GM18505 (cell line): ENCODE measurements around the gene ARPC5.
A peak's percentile ranks its signal among the peaks of the same experiment; 100 is the strongest.

Experiments
- ATAC-seq: cut with Tn5 transposase; IDR thresholded peaks from one replicate; pipeline ENCODE4 v1.9.1; 2021; ENCODE audit not compliant: unreplicated experiment
- POLR2A ChIP-seq: IDR thresholded peaks from 4 replicates; pipeline ENCODE4 v1.6.1; 2011; ENCODE audit warnings: borderline replicate concordance; ENCODE audit not compliant: insufficient read depth, insufficient read length; ENCODE audit errors: extremely low read depth

ARPC5 gene

DNA sequence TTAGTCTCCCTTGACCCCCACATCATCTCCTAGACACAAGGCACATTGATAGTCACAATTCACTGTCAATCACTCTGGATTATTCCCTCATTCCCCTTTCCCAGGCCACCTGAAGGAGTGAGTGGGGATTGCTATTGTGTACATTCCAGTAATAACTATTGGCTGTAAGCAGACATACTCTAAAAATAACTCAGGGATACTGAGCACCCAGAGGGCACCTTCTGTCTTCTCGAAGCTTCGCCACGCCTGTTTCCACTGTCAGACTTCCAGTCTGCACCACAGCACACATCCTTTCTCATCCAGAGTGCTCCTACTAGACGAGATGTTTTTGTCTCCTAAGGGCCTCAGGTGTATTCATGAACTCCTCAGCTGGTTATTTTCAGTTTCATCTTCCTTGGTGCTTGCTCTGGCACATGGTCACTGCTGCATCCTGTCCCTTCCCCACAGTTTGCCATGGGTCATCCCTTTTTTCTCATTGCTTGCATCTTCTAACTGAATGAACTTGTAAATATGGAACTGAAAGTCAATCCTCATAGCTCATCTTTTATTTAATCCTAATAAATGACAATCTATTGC lies 18.4 kb upstream of the ARPC5 start:
- no peak for ATAC-seq
- TF ChIP-seq POLR2A, result no peak

DNA sequence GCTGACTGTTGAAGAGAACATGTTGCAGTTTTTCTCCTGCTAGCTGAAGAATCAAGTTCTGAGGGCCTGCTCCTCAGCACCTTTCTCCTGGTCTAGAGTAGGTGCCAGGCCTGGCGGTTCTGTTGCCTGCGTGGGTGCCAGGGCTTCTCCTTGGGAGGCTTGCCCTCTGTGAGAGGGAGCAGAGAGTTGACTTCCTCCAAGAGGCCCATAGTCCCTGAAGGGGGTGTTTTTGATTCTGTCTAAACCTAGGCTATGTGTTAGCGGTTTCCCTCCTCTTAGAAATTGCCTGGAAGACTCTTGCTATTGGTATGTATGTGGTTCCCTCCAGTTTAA lies 17.8 kb upstream of the ARPC5 start:
- no peak for ATAC-seq
- TF ChIP-seq POLR2A, result no peak

DNA sequence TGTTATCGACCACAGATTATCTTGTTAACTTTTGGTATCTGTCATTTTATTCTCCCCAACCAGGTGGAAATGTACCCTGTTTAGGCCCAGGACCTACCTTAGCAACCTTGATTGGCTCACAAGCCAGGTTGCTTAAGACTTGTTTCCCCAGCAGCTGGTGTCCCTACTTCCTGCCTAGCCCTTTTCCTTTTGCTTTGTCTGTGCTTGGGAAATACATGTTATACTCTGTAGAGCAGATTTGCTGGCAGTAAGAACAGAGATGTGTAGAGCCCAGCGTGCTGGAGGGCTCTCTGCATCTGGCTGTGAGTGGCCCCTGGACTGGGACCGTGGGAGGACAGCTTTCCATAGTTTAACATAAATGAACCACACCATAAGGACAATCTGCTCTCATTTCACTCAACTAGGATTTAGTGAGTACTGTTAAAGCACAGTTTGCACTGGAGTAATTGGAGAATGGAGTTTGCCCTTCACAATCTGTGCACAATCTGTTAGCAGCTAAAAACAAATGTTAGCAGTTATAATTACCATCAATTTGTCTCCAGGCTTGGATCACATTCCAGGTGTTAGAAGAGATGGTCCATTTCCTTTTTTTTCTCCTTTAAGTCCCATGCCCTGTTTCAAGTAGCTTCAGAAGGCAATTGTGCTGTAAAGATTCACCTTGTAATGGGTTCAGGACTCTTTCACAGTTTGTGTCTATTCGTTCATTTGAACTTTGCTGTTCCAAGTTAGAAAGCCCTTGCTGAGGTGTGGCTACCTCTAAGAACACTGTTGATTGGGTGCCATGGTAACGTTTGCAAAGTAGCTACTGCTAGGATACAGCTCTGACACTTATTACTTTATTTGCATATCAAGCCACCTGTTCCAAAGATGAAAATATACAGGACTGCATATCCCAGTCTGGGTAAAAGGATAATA lies 17.2 kb upstream of the ARPC5 start, which contains the start of gene APOBEC4:
Gene APOBEC4, minus strand, starts transcription at position 770 of the 915 bp plus-strand sequence. CDS start 4,535 bp downstream, outside the sequence.
- TF ChIP-seq POLR2A, result no peak
- ATAC-seq, result no peak

DNA sequence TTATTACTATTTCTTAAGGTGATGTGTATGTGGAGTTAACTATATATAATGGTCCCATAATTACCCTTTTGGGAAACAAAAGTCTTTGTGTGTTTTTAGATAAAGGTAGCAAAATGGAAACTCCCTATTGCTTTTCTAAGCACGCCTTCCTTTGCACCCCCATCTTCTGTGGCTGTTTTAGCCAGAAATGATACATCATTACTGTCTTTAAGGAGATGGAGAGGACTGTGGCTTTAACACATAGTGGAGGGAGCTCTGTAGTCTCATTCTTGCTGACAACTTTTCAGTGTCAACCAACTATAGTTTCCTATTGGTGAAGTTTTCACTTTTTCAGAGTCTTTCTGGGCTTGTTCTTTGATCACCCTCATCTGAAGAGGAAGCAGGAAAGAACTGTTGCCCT lies 16.5 kb upstream of the ARPC5 start:
- TF ChIP-seq POLR2A, result no peak
- no peak for ATAC-seq

DNA sequence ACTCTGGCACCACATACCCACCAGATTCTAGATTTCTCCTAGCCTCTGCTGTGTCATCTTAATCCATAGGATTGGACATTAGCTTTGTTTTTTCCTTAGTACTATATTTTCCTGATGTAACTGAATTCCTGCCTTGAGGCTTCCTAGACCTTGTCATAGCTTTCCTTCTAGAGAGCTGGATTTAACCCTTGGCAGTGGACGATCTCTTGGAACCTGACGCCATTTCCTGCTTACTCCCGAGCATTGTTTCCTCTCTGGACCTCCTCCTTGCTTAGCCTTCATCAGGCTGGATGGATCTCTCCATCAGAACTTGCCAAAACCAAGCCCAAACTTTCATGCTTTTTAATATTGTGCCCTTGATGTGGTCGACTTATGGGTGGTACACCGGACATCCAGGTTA lies 16.0 kb upstream of the ARPC5 start:
- no peak for TF ChIP-seq POLR2A

DNA sequence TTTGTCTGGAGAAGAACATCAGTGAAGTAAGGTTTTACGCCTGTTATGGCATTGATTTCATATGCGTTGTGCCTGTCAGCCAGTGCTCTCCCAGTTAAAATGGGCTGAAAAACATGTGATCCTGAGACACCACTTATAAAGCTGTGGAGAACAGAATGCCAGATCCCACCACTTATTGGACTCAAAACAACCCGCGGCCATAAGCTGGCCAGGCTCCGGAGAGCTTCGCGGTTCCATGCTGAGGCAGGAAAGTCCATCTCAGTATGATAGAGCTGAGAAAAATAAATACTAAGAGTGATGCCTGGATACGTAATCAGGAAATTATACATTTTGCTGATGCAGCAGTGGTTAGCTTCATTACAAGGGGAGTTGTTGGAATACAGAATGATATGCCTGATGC lies 12.5 kb upstream of the ARPC5 start:
- no peak for TF ChIP-seq POLR2A
- ATAC-seq, result no peak

More for the DNA sequence above, 16.0 kb upstream of the ARPC5 start:
- no peak for ATAC-seq

DNA sequence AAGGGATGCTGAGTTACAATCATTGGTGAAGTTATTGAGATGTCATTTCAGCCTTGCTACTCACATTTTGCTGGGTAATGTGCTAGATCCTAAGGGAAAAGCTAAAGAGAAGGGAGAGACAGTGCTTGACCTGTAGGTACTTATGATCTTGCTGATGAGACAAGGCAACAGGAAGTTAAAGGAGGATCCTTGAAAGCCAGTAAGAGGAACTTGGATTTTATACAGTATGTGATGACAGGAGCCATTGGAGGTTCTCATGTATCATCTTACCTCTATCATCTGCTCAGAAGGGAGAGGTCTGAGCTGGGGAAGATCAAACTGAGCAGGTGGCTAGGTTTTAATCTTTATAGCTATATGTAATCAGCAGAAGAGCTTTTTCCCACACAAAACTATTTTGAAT lies 11.2 kb upstream of the ARPC5 start:
- no peak for ATAC-seq
- no peak for TF ChIP-seq POLR2A

DNA sequence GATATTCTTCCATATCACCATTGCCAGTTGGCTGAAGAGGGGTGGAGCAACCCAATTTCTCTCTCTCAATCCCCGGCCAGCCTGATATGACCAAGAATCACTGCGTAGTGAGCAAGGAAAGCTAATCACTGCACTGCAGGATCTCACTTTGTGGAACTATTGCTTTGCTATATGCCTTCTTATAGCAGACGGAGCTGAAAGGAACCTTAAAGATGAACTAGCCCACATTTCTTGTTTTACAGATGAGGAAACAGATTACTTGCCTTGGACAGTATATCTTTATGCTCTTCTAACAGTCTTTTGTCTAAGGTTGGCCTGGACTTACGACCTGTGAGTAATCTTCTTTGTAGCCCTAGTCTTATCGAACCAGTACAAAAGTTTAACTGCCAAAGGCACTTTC lies 9.9 kb upstream of the ARPC5 start:
- TF ChIP-seq POLR2A, result no peak
- no peak for ATAC-seq

DNA sequence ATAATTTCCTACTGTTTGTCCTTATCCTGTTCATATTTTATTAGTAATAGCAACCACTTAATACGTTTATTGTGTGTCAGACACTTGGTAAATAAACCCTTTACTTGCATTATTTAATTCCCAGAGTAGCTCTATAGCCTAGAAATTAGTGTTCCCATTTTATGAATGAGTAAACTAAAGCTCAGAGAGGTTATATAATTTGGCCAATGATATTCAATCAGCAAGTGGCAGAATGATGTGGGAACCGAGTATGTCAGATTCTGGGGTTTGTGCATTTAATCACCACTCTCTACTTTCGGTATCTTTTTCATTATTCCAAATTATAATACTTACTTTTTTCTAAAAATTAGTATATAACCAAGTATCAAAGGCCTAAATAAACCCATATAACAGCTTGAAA lies 6.6 kb upstream of the ARPC5 start:
- TF ChIP-seq POLR2A, result no peak
- no peak for ATAC-seq

DNA sequence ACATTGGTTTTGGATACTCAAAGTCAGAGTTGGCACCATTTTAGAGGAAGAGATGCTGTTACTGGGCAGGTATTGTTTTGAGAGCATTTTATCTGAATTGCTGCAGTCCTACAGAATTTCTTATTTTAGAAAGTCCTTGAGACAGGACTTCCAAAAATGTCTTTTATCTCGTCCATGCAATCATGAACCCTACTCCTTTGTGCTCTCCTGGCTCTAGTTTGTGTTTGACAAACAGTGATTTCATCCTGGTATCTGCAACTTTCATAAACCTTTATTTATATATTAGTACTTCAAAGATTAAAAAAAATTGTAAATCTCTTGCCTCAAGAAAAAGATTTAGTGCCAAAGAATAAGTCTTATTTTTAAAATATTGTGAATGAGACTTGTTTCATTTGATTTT lies 4.6 kb upstream of the ARPC5 start:
- no peak for ATAC-seq
- no peak for TF ChIP-seq POLR2A

DNA sequence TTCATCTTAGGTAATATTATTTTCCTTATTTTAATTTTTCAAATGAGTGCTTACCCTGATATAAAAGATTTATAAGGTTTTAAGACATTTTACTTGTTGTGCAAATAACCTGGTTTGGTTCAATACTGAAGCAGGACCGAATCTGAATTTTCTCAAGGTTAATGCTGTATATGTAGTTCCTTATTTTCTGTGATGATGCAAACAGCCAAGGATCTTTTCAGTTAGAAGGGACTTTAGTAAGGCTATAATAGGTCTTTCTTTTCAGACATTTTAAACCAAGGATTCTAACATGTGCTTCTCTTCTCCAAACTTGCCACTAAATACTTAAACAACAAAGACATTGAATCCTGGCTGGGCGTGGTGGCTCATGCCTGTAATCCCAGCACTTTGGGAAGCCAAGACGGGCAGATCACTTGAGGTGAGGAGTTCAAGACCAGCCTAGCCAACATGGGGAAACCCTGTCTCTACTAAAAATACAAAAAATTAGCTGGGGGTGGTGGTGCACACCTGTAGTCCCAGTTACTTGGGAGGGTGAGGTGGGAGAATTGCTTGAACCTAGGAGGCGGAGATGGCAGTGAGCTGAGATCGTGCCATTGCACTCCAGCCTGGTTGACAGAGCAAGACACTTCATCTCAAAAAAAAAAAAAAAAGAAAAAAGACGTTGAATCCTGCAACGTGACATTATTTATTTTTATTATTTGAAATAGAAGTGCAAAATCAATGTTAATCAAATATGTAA lies 3.2 kb upstream of the ARPC5 start:
- no peak for ATAC-seq
- TF ChIP-seq POLR2A, result no peak

DNA sequence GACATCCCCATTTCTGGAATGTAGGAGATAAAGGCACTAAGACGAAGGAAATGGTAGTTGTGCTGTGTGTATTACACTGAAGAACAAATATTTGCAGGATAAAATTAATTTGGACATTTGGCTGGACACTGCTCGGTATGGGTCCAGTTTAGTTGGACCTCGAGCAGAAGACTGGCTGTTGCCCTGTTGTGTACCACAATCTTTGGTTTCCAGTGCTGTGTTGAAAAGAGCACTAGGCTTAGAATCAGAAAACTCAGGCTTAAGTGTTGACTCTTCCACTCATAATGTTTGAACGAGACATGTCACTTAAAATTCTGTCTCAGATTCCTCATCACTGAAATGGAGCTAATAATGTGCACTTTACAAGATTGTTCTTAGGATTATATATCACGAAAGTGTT lies 1.2 kb upstream of the ARPC5 start:
- TF ChIP-seq POLR2A, result no peak
- ATAC-seq, result no peak

DNA sequence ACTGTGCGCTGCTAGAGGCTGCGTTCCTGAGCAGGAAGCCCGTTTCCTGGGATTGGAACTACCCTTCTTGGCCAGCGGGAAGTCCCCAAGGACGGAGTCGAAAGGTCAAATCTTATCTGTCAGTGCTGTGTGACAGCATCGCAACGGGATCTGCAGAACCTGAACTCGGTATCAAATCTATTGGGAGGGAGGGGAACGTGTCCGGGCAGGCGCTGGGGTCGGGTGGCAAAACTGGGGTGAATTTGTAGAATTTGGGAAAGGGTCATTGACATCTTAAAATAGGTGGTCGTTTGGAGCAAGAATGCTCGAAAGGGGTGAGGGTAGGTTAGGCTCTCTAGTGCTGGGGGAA lies 725 bp upstream of the ARPC5 start:
- ATAC-seq, result no peak
- TF ChIP-seq POLR2A, result no peak

DNA sequence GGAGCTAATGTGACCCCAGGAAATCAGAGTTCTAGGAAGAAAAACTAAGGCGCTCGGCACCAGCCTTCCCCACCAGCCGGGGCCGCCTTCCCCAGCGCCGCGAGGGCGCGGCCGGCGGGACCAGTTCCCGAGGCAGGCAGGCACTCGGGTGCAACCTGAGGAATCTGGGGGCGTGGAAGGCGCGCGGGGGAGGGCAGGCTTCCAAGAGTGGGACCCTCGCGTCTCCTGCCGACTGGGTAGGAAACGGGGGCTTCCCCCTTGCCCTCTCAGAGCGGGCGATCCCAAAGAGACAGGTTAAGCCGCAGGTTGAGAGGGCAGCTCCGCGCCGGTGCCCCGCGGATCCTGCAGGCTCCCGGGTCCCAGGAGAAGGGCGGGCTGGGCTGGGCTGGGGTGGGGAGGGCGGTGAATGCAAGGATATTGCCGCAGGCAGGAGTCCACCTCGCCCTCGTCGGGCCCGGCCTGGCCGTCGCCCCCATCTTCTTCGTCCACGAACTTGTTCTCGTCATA lies 431 bp downstream of the ARPC5 start:
- no peak for TF ChIP-seq POLR2A
- peak; percentile 9 for ATAC-seq

DNA sequence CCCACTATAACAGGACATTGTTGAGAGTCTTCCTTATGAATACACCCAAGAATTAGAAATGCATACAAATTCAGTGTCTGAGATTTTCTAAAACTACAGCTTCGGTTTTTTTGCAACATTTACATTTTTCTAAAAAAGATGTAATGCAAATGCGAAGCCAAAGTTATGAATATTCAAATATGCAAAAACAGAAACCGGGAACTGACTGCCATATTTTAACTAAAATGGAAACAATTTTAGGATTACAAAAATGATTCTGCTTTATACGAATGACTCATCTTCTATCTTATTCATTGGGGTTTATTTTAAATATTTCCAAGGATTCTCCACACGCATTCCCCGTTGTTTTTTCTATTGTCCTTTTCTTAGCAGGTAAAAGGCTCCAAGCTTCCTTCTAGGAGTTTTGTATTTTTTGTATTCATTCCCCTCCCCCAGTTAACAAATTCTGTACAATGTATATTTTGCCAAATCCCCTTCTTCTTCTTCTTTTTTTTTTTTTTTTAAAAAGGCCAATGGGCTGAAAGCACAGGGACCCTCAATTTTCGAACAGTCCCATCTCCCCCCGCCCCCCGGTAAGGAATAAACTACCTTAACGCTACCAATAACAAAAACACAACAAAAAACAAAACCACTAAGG lies 1.0 kb downstream of the ARPC5 start:
- peak; percentile 13 for TF ChIP-seq POLR2A
- no peak for ATAC-seq
